ENCODE results near the gene INSRR.

The INSRR gene

GRCh38 chr1:156838972-156839371 is 19.9 kb downstream of the INSRR start:
- in situ Hi-C loops (cut with MboI; ENCODE audit: low sequenced_read_pairs): no loop called here

GRCh38 chr1:156836892-156837291 is 22.0 kb downstream of the INSRR start:
- in situ Hi-C loops (cut with MboI; ENCODE audit: low sequenced_read_pairs): no loop called here

GRCh38 chr1:156836041-156836654 is 22.8 kb downstream of the INSRR start:
- in situ Hi-C loops (cut with MboI; ENCODE audit: low sequenced_read_pairs): no loop called here

- in situ Hi-C loops (cut with MboI; ENCODE audit: low sequenced_read_pairs): no loop called here
Measured at GRCh38 chr1:156834322-156834721, 24.6 kb downstream of the INSRR start.

GRCh38 chr1:156833603-156834002 is 25.3 kb downstream of the INSRR start:
- in situ Hi-C loops (cut with MboI; ENCODE audit: low sequenced_read_pairs): no loop called here

GRCh38 chr1:156832434-156832833 is 26.5 kb downstream of the INSRR start:
- in situ Hi-C loops (cut with MboI; ENCODE audit: low sequenced_read_pairs): no loop called here

- in situ Hi-C loops (cut with MboI; ENCODE audit: low sequenced_read_pairs): no loop called here
Measured at GRCh38 chr1:156828400-156829124, 30.4 kb downstream of the INSRR start.

- in situ Hi-C loops (cut with MboI; ENCODE audit: low sequenced_read_pairs): no loop called here
Measured at GRCh38 chr1:156826630-156827029, 32.3 kb downstream of the INSRR start.

- in situ Hi-C loops (cut with MboI; ENCODE audit: low sequenced_read_pairs): no loop called here
Measured at GRCh38 chr1:156823210-156823790, 35.6 kb downstream of the INSRR start.

- in situ Hi-C loops (cut with MboI; ENCODE audit: low sequenced_read_pairs): no loop called here
Measured at GRCh38 chr1:156822680-156823079, 36.2 kb downstream of the INSRR start.

- in situ Hi-C loops (cut with MboI; ENCODE audit: low sequenced_read_pairs): no loop called here
Measured at GRCh38 chr1:156821801-156822200, 37.1 kb downstream of the INSRR start.

GRCh38 chr1:156816561-156817328 is 42.2 kb downstream of the INSRR start, which contains the start of gene SH2D2A:
Gene SH2D2A, minus strand, starts transcription at chr1:156816848. Its CDS starts 140 bp downstream, at chr1:156816708.
- in situ Hi-C loops (cut with MboI; ENCODE audit: low sequenced_read_pairs): no loop called here

GRCh38 chr1:156815961-156816422 is 42.9 kb downstream of the INSRR start:
- in situ Hi-C loops (cut with MboI; ENCODE audit: low sequenced_read_pairs): no loop called here

GRCh38 chr1:156815307-156815826 is 43.5 kb downstream of the INSRR start:
- in situ Hi-C loops (cut with MboI; ENCODE audit: low sequenced_read_pairs): no loop called here

GRCh38 chr1:156814571-156815260 is 44.2 kb downstream of the INSRR start:
- in situ Hi-C loops (cut with MboI; ENCODE audit: low sequenced_read_pairs): no loop called here

- in situ Hi-C loops (cut with MboI; ENCODE audit: low sequenced_read_pairs): no loop called here
Measured at GRCh38 chr1:156813750-156814570, 45.0 kb downstream of the INSRR start.

GRCh38 chr1:156813298-156813697 is 45.6 kb downstream of the INSRR start:
- in situ Hi-C loops (cut with MboI; ENCODE audit: low sequenced_read_pairs): no loop called here

GRCh38 chr1:156812293-156812990 is 46.5 kb downstream of the INSRR start:
- in situ Hi-C loops (cut with MboI; ENCODE audit: low sequenced_read_pairs): no loop called here

- in situ Hi-C loops (cut with MboI; ENCODE audit: low sequenced_read_pairs): no loop called here
Measured at GRCh38 chr1:156811168-156811567, 47.7 kb downstream of the INSRR start.
